K562 (cell line): ENCODE results near the gene NFILZ. TPM values are rescaled to one million over a fixed set of nuclear protein-coding genes. Genes with fewer than 3 reads are reported as not detected.

Experiments used
- ATAC-seq: fragments of 200-7000 bp; cut with Tn5 transposase; 3 replicates; pipeline ENCODE4 v1.9.1; 2020; ENCODE audit warnings: moderate library complexity
- BruUV-seq: library from RNA; stranded (reverse); fragments of 400-500 nt; replicated peaks from 2 replicates; lab custom pipeline; 2021; lab: Mats Ljungman, UMichigan
- CTCF ChIA-PET: fragments of 300-600 bp; formaldehyde crosslinking; extraction: SDS; loops from one replicate; lab custom pipeline; 2021; ENCODE audit warnings: low intra/inter-chr PET ratio; lab: Yijun Ruan, JAX
- POLR2A ChIA-PET: fragments of 300-600, 350-650 bp; sonication (Branson Sonifier 250); formaldehyde crosslinking; extraction: SDS; loops from one replicate; lab custom pipeline; 2021; ENCODE audit warnings: antibody characterized with exemption, inconsistent platforms; lab: Yijun Ruan, JAX
- DNase-seq, 4 experiments: peaks; one replicate each; pipeline versions ENCODE4 v3.0.0 to v3.0.0-alpha.2; 2011 to 2018; ENCODE audit warnings: low spot score in 3 of 4, mixed read lengths in 3 of 4; ENCODE audit errors: extremely low read depth in 1 of 4
- FAIRE-seq: peaks from 2 replicates; lab custom pipeline; 2011; peaks lifted over from hg19 to GRCh38; lab: Jason Lieb, UNC
- H2AFZ ChIP-seq: 2 replicates; pipeline ENCODE4 v1.6.0; 2011; ENCODE audit warnings: low read depth, low read length, control low read depth, inconsistent platforms
- H3K27ac ChIP-seq: fragments of 200-600 bp; 3 replicates; pipeline ENCODE4 v1.8.0; 2011; ENCODE audit warnings: low read depth, mild to moderate bottlenecking, control low read depth, inconsistent platforms, low read length, moderate library complexity, mixed read lengths; ENCODE audit errors: extremely low read depth
- H3K27me3 ChIP-seq, 2 experiments: fragments of 300-600 bp in 1 of 2; 2 replicates in 1 of 2; 3 replicates in 1 of 2; pipeline versions ENCODE4 v1.6.0 to v1.8.0; 2011; ENCODE audit warnings: inconsistent platforms in 2 of 2, low read length in 2 of 2, mild to moderate bottlenecking in 1 of 2, mixed read lengths in 1 of 2, moderate library complexity in 1 of 2; ENCODE audit not compliant: control insufficient read depth in 2 of 2, insufficient read depth in 2 of 2
- H3K36me3 ChIP-seq: fragments of 300-600 bp; 3 replicates; pipeline ENCODE4 v1.8.0; 2011; ENCODE audit warnings: mild to moderate bottlenecking, low read length, inconsistent platforms; ENCODE audit not compliant: control insufficient read depth, insufficient read depth
- H3K4me1 ChIP-seq, 2 experiments: fragments of 200-600 bp in 1 of 2; replicated peaks in 1 of 2; 2 replicates in 1 of 2; 3 replicates in 1 of 2; pipeline versions ENCODE4 v1.5.1 to v1.8.0; 2011; ENCODE audit warnings: inconsistent platforms in 2 of 2, low read length in 2 of 2, mild to moderate bottlenecking in 1 of 2, mixed read lengths in 1 of 2, moderate library complexity in 1 of 2; ENCODE audit not compliant: control insufficient read depth in 2 of 2, insufficient read depth in 2 of 2
- H3K4me2 ChIP-seq: 2 replicates; pipeline ENCODE4 v1.6.1; 2011; ENCODE audit warnings: low read length, control low read depth, inconsistent platforms, mixed read lengths; ENCODE audit not compliant: insufficient read depth
- H3K4me3 ChIP-seq: fragments of 200-600 bp; sonication (generic), shearing (Covaris generic); 2 replicates; pipeline ENCODE4 v1.5.1; 2016; ENCODE audit warnings: control low read depth, inconsistent platforms
- H3K79me2 ChIP-seq: fragments of 200-600 bp; 3 replicates; pipeline ENCODE4 v1.8.0; 2011; ENCODE audit warnings: low read length, inconsistent platforms; ENCODE audit not compliant: control insufficient read depth, insufficient read depth
- H3K9ac ChIP-seq, 2 experiments: 2 replicates each; pipeline versions ENCODE4 v1.6.0 to v1.6.1; 2011; ENCODE audit warnings: low read depth in 2 of 2, low read length in 2 of 2, control low read depth in 1 of 2, inconsistent platforms in 1 of 2, mild to moderate bottlenecking in 1 of 2, mixed read lengths in 1 of 2; ENCODE audit not compliant: insufficient read depth in 1 of 2
- H3K9me1 ChIP-seq: one replicate; pipeline ENCODE4 v1.6.0; 2011; ENCODE audit warnings: inconsistent platforms, mild to moderate bottlenecking, low read length, moderate library complexity; ENCODE audit not compliant: control insufficient read depth, insufficient read depth
- H3K9me3 ChIP-seq: replicated peaks from 2 replicates; pipeline ENCODE4 v1.5.1; 2011; ENCODE audit warnings: low read depth, low read length, inconsistent platforms; ENCODE audit not compliant: control insufficient read depth, insufficient read depth
- H4K20me1 ChIP-seq: replicated peaks from 2 replicates; pipeline ENCODE4 v1.6.1; 2011; ENCODE audit warnings: low read length, inconsistent platforms, mixed read lengths; ENCODE audit not compliant: control insufficient read depth, insufficient read depth
- ELF1 ChIP-seq: fragments of 200-800 bp; sonication (Bioruptor generic); IDR thresholded peaks from 2 replicates; pipeline ENCODE4 v1.6.1; 2016; ENCODE audit warnings: missing genetic modification characterization, missing compliant biosample characterization
- HNRNPK ChIP-seq: fragments of 200-400 bp; formaldehyde crosslinking; IDR thresholded peaks from one replicate; pipeline ENCODE4 v1.6.1; 2018; ENCODE audit warnings: mild to moderate bottlenecking, low read depth, low read length; ENCODE audit not compliant: poor library complexity, severe bottlenecking
- MTA1 ChIP-seq: fragments of 450-650 bp; IDR thresholded peaks from 2 replicates; pipeline ENCODE4 v1.6.1; 2017; ENCODE audit warnings: borderline replicate concordance
- ZC3H4 ChIP-seq: sonication (generic); formaldehyde crosslinking; IDR thresholded peaks from 2 replicates; pipeline ENCODE4 v1.9.0; 2021; ENCODE audit warnings: missing genetic modification reagents, borderline replicate concordance
- ZNF717 ChIP-seq: fragments of 250-450 bp; sonication (Bioruptor Pico); IDR thresholded peaks from 2 replicates; pipeline ENCODE4 v1.5.0; 2021
- WGBS: fragments of 100-300 bp; shearing (Covaris generic); methylation state at CpG from one replicate; pipeline ENCODE4 v1.1.6; 2016; ENCODE audit warnings: low coverage, mixed read lengths; ENCODE audit not compliant: insufficient coverage; ENCODE audit errors: missing lambda C conversion rate; 5-methylcytosine and 5-hydroxymethylcytosine counted together
- in situ Hi-C: fragments of 300-500 bp; cut with MboI; formaldehyde crosslinking; loops from 4 replicates; pipeline ENCODE4 v1.15.0; 2018; ENCODE audit warnings: inconsistent platforms, mixed read lengths
- intact Hi-C: fragments of 100-400 bp; cut with micrococcal nuclease; formaldehyde crosslinking; loops from 2 replicates; pipeline ENCODE4 v1.14.2; 2022
- polyA plus RNA-seq, 8 experiments: library from polyadenylated mRNA; depleted of rRNA in 4 of 8; stranded (reverse) in 5 of 8; unstranded in 3 of 8; fragments of >200 nt; fragmentation: Nextera tagmentation in 2 of 8; fragmentation: Illumina TruSeq in 1 of 8; extraction: Ambion mirVana in 2 of 8; extraction: Trizol in 1 of 8; gene quantifications; 2 replicates each; pipeline versions ENCODE4 v1.2.1 to v1.2.3, GENCODE V29; 2011 to 2014; ENCODE audit warnings: inconsistent platforms in 1 of 8, missing spikeins in 1 of 8
- total RNA-seq, 7 experiments: library from RNA; depleted of rRNA in 6 of 7; stranded (reverse); fragments of >200 nt in 6 of 7; fragmentation: Illumina TruSeq in 2 of 7; extraction: Trizol in 2 of 7; gene quantifications; 2 replicates each; pipeline versions ENCODE4 v1.2.1 to v1.2.3, GENCODE V29; 2011 to 2021; ENCODE audit warnings: low replicate concordance in 1 of 7
- TF ChIP-seq, protein P1 (sequence below): IDR thresholded peaks from 2 replicates; pipeline ENCODE4 v1.6.1; 2016; ENCODE audit warnings: missing genetic modification characterization, missing compliant biosample characterization
- TF ChIP-seq, protein P2 (sequence below): fragments of 200-800 bp; sonication (Bioruptor generic); IDR thresholded peaks from 2 replicates; pipeline ENCODE4 v1.6.1; 2017; ENCODE audit warnings: missing genetic modification characterization, missing compliant biosample characterization
- TF ChIP-seq, protein P3 (sequence below): sonication (generic); formaldehyde crosslinking; IDR thresholded peaks from 2 replicates; pipeline ENCODE4 v1.8.0; 2022; ENCODE audit warnings: mild to moderate bottlenecking, missing genetic modification reagents
- TF ChIP-seq, protein P4 (sequence below): sonication (generic); formaldehyde crosslinking; IDR thresholded peaks from 2 replicates; pipeline ENCODE4 v1.8.1; 2023; ENCODE audit warnings: missing genetic modification reagents, mild to moderate bottlenecking, borderline replicate concordance

NFILZ gene
- total and polyA plus RNA-seq, 9 of the 15 experiments (the other 6 are each of a cell fraction or from before 2014, with no cell fraction given), result not detected

DNA sequence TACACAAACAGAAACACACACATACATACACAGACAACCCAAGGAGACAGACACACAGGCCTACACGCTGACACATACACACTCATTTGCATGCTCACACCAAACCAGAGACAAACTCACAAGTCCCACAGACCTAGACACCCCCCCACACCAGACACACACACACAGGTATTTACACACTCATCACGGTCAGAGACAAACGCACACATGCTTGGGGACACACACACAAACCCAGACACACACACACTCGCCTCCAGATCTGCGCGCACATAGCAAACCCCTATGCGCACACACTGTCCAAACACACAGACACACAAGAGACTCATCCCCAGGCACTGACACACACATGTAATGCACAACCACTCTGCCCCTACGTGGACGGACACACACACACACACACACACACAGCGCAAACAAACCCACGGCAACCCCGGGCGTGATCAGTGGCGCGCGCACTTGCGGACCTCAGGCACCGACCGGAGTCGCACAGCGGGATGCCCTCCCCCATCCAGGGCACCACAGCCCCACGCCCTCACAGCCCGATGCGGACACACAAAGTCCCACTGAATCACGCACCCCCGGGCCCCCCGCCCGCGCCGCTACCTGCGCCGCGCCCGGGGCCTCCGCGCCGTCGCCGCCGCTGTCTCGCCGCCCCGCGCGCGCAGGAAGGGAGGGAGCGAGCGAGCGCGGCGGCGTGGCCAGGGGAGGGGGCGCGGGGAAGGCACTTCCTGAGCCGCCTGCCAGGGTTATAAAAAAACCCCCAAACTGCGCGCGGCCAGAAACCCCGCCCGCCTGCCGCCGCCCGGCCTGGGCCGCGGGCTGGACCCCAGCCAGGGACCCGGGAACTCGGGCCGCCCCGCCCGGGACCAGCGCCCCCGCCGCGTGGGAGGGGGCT is 20.1 kb upstream of the NFILZ start, which contains the start of gene ADAMTS10 (continued):
- TF ChIP-seq, protein P1, sequence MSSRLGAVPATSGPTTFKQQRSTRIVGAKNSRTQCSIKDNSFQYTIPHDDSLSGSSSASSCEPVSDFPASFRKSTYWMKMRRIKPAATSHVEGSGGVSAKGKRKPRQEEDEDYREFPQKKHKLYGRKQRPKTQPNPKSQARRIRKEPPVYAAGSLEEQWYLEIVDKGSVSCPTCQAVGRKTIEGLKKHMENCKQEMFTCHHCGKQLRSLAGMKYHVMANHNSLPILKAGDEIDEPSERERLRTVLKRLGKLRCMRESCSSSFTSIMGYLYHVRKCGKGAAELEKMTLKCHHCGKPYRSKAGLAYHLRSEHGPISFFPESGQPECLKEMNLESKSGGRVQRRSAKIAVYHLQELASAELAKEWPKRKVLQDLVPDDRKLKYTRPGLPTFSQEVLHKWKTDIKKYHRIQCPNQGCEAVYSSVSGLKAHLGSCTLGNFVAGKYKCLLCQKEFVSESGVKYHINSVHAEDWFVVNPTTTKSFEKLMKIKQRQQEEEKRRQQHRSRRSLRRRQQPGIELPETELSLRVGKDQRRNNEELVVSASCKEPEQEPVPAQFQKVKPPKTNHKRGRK (tag), result no peak
- TF ChIP-seq, protein P2, sequence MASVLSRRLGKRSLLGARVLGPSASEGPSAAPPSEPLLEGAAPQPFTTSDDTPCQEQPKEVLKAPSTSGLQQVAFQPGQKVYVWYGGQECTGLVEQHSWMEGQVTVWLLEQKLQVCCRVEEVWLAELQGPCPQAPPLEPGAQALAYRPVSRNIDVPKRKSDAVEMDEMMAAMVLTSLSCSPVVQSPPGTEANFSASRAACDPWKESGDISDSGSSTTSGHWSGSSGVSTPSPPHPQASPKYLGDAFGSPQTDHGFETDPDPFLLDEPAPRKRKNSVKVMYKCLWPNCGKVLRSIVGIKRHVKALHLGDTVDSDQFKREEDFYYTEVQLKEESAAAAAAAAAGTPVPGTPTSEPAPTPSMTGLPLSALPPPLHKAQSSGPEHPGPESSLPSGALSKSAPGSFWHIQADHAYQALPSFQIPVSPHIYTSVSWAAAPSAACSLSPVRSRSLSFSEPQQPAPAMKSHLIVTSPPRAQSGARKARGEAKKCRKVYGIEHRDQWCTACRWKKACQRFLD (CRISPR knock-in tag), result no peak
- TF ChIP-seq ZNF717, result no peak

DNA sequence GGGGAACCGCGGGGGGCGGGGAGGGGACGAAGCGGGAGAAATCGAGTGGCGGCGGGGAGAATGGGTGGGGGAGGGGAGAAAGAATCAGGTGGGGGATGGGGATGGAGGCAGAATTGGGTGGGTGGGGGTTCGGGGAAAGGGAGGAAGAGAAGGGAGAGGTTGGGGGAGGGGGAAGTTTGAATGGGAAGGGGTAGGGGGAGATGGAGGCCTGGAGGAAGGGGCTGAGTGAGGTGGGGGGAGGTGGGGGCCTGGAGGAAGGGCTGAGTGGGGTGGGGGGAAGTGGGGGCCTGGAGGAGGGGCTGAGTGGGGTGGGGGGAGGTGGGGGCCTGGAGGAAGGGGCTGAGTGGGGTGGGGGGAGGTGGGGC is 19.5 kb upstream of the NFILZ start:
- Histone ChIP-seq H3K27ac (no peak overlapping the region; the same call in 2 of the 3 replicates), H2AFZ (no peak overlapping the region), H3K9me1 (no peaks in the 10 kb centered on the region), H3K4me2 (no peak overlapping the region), H4K20me1 (no peaks in the 10 kb centered on the region), H3K79me2 (no peaks in the 10 kb centered on the region), H3K4me1 (peaks cover 6 to 21% of the 10 kb centered on the region in 2 experiments; a peak in 3 of 5 replicates), H3K27me3 (peaks cover 2 to 18% of the 10 kb centered on the region in 2 experiments; a peak in 3 of 5 replicates), H3K9me3 (no peaks in the 10 kb centered on the region), H3K9ac (no peak overlapping the region; a peak in 1 of 4 replicates), H3K4me3 (peak overlapping the region; percentile 35), H3K36me3 (no peaks in the 10 kb centered on the region)
- intact Hi-C loops (loop anchor here (10.0 kb wide), 1 partner anchor 84 kb away; the partner anchor contains the start of gene ACTL9), in situ Hi-C loops (loop anchor here (10.0 kb wide), 1 partner anchor 84 kb away; the partner anchor contains the start of gene ACTL9)
- DNase-seq (no peak), FAIRE-seq (no peak), ATAC-seq (no peak)
- POLR2A ChIA-PET, result no interaction called here
- BruUV-seq, result no TSS peak
- no CpG with 5 or more reads among the region's 9 CpGs for WGBS
- CTCF ChIA-PET, result no interaction called here
- TF ChIP-seq HNRNPK (no peak), ELF1 (tag) (no peak), MTA1 (no peak), ZC3H4 (CRISPR knock-in tag) (no peak)
- TF ChIP-seq, protein P3, sequence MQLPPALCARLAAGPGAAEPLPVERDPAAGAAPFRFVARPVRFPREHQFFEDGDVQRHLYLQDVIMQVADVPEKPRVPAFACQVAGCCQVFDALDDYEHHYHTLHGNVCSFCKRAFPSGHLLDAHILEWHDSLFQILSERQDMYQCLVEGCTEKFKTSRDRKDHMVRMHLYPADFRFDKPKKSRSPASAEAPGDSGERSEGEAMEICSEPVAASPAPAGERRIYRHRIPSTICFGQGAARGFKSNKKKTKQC (CRISPR knock-in tag), result no peak
- TF ChIP-seq, protein P4, sequence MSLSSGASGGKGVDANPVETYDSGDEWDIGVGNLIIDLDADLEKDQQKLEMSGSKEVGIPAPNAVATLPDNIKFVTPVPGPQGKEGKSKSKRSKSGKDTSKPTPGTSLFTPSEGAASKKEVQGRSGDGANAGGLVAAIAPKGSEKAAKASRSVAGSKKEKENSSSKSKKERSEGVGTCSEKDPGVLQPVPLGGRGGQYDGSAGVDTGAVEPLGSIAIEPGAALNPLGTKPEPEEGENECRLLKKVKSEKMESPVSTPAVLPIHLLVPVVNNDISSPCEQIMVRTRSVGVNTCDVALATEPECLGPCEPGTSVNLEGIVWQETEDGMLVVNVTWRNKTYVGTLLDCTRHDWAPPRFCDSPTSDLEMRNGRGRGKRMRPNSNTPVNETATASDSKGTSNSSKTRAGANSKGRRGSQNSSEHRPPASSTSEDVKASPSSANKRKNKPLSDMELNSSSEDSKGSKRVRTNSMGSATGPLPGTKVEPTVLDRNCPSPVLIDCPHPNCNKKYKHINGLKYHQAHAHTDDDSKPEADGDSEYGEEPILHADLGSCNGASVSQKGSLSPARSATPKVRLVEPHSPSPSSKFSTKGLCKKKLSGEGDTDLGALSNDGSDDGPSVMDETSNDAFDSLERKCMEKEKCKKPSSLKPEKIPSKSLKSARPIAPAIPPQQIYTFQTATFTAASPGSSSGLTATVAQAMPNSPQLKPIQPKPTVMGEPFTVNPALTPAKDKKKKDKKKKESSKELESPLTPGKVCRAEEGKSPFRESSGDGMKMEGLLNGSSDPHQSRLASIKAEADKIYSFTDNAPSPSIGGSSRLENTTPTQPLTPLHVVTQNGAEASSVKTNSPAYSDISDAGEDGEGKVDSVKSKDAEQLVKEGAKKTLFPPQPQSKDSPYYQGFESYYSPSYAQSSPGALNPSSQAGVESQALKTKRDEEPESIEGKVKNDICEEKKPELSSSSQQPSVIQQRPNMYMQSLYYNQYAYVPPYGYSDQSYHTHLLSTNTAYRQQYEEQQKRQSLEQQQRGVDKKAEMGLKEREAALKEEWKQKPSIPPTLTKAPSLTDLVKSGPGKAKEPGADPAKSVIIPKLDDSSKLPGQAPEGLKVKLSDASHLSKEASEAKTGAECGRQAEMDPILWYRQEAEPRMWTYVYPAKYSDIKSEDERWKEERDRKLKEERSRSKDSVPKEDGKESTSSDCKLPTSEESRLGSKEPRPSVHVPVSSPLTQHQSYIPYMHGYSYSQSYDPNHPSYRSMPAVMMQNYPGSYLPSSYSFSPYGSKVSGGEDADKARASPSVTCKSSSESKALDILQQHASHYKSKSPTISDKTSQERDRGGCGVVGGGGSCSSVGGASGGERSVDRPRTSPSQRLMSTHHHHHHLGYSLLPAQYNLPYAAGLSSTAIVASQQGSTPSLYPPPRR (CRISPR knock-in tag), result no peak
